WI38 (cell line): ENCODE results near the gene ICOS.
"Not testable (repeated sequence)": the region's sequence is repeated elsewhere in the genome, so short reads cannot be mapped to it uniquely, and the experiment has no call there.

Source experiments
- H3K4me3 ChIP-seq: 2 replicates; pipeline ENCODE4 v1.5.1; 2011; ENCODE audit warnings: low read depth, mild to moderate bottlenecking, control low read depth, low read length
- TF ChIP-seq, protein P1 (sequence below): IDR thresholded peaks from 2 replicates; pipeline ENCODE4 v1.5.1; 2012; ENCODE audit warnings: low read depth, mild to moderate bottlenecking, control low read depth, low read length

ICOS gene

DNA sequence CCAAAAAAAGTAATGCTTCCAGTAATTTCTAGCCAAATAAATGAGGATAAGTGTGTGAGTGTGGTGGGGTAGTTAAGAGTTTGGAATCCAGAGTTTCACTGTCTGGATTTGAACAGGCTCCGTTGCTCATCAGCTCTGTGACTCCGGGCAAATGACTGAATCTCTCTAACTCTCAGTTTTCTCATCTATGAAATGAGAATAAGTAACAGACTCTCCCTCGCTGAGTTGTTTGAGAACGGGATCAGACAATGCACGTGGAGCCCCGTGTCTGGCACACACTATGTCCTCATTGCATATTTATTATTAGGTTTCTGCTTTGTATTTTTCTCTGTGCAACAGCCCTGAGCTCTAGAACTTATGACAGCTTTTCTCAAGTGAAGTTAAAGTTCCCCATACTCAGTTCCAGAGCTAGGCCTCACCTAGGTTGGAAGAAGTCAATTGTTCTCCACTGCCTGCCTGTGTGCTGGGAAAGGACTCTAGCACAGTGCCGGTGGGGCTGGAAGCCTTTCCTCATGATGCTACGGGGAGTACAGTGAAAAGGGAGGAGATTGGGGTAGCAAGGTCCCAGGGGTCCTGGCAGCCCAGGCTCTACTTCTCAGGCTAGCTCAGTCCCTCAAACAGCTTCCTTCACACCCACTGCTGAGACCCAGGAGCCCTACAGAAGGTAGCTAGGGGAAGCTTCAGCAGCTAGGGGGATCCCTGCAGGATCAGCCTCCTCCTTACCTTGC, 1.7 kb upstream of the ICOS start:
- TF ChIP-seq, protein P1, sequence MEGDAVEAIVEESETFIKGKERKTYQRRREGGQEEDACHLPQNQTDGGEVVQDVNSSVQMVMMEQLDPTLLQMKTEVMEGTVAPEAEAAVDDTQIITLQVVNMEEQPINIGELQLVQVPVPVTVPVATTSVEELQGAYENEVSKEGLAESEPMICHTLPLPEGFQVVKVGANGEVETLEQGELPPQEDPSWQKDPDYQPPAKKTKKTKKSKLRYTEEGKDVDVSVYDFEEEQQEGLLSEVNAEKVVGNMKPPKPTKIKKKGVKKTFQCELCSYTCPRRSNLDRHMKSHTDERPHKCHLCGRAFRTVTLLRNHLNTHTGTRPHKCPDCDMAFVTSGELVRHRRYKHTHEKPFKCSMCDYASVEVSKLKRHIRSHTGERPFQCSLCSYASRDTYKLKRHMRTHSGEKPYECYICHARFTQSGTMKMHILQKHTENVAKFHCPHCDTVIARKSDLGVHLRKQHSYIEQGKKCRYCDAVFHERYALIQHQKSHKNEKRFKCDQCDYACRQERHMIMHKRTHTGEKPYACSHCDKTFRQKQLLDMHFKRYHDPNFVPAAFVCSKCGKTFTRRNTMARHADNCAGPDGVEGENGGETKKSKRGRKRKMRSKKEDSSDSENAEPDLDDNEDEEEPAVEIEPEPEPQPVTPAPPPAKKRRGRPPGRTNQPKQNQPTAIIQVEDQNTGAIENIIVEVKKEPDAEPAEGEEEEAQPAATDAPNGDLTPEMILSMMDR, result no peak
- H3K4me3 ChIP-seq, result no peak overlapping the region

DNA sequence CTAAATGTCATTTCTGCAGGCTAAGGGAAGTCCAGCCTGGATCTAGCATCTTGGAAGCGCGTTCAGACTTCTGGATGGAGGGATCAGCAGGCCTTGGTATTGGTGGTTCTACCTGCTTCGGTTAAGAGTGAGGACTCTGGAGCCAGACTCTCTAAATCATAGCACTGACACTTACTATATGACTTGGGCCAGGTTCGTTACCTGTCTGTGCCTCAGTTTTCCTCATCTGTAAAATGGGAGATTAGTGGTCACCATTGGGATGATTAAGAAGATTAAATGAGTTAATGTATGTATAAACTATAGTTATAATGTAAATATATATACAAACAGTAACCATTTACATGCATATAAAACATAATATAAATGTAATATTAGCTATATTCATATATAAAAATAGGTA, 995 bp upstream of the ICOS start:
- TF ChIP-seq, protein P1, result no peak

DNA sequence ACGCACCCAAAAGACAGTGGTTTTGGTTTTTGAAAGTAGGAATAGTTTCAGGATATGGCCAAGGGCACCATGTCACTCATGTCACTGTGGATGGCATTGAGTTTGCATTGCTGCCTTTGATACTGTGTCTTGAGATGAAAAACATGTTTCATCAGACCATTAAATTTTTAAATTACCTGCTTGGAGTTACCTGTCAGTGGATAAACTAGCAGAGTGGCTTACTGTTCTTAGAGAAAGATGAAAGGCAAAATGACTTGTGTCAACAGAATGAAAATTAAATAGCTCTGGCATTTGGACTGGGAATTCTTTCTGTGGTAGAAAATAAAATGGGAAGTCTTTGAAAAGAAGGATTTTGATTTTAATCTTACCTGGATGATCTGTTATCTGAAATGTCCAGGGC, 386 bp downstream of the ICOS start:
- TF ChIP-seq, protein P1, result no peak
- H3K4me3 ChIP-seq, result no peak overlapping the region

More for the DNA sequence above, 995 bp upstream of the ICOS start:
- H3K4me3 ChIP-seq, result no peak overlapping the region

DNA sequence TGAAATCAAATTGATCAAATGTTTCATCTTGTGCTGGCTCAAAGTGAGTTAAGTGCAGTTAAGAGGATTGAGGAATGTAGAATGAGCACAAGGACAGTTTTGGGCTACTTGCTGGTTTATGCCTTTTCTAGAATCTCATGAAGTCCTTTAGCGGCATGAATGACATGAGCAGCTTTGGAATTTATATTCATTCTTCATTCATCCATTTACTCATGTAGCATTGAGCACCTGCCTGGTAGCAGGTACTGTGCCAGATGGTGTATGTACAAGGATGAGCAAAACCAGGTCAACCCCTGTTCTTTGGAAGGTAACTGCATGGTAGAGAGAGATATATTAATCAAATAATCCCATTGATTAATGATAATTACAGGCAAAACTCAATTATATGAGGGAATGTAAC, 1.2 kb downstream of the ICOS start:
- TF ChIP-seq, protein P1, result no peak
- H3K4me3 ChIP-seq, result no peak overlapping the region

DNA sequence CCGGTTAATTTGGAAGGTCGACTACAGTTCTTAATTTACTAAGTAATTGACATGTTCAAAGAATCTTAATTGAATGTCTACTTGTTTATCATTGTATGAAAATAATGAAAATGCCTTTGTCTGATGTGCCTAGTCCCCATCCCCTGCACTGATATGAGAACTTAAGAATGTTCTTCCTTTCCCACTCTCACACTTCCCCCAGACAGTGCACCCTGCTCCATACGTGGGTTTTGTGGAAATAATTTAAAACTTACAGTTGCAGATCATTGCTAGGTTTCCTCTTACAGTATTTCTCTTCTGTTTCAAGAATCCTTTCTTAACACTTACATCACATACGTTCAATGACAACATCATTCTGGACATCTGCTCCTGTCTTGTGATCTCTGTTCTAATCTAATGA, 3.5 kb downstream of the ICOS start:
- TF ChIP-seq, protein P1, result no peak
- no peak overlapping the region for H3K4me3 ChIP-seq

DNA sequence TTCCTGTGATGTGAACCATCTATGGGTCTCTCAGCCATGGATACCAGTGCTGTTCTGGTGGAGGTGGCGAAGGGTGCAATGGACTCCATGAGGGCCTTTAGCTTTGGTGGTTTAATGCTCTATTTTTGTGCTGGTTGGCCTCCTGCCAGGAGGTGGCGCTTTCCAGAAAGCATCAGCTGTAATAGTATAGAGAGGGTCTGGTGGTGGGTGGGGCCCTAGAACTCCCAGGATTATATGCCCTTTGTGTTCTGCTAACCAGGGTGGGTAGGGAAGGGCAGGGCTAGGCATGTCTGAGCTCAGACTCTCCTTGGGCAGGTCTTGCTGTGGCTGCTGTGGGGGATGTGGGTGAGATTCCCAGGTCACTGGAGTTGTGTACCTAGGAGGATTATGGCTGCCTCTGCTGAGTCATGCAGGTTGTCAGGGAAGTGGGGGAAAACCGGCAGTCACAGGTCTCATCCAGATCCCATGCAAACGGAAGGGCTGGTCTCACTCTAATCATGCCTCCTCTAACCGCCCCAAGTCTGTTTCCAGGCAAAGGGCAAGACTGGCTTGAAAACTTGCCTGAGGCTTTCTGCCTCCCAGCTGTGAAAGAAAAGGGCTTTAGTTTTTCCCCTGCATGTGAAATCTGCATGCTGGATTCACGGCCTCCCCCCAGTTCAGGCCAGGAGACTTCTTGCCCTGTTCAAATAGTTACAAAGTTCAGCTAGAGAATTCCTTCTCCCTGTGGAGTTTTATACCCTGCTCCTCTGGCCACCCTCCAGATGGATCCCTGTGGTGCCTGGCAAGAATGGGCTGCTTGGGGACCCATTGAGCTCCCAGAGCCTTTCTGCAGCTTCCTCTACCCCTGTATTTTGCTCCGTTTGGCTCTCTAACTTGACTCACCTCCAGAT, 7.2 kb downstream of the ICOS start:
- not testable (repeated sequence) for H3K4me3 ChIP-seq

DNA sequence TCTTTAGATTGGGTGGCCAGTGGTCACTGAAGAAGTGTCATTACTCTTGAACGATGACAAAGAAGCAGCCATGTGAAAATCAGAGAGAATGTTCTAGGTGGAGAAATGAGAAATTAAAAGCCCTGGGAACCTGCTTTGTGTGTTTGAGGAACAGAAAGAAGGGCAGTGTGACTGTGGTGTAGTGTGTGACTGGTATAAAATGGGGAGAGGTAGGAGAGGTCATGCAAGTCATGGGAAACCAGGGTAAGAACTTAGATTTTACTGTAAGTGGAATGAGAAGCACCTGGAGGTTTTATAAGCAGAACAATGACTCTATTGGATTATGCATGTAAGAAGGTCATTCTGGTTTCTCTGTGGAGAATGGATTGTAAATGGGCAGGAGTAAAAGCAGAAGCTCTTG, 12.2 kb downstream of the ICOS start:
- TF ChIP-seq, protein P1, result no peak
- H3K4me3 ChIP-seq, result no peak overlapping the region
